Peyer's patch (tissue), 4 donors: ENCODE measurements around the gene CD101. TPM values are rescaled to one million over a fixed set of nuclear protein-coding genes. Genes with fewer than 3 reads are reported as not detected.

Source experiments
- DNase-seq, 3 donors: peaks; one replicate each; pipeline ENCODE4 v3.0.0-alpha.2; 2017 to 2019
- H3K27ac ChIP-seq, 4 donors: fragments of 200-600 bp; sonication (generic); one replicate each; pipeline ENCODE4 v1.5.1; 2016 to 2019
- H3K27me3 ChIP-seq, 2 donors: fragments of 200-600 bp; sonication (generic); one replicate each; pipeline ENCODE4 v1.5.1; 2019
- H3K36me3 ChIP-seq, 3 donors: fragments of 200-600 bp; sonication (generic); one replicate each; pipeline ENCODE4 v1.5.1; 2016 to 2019
- H3K4me1 ChIP-seq, 4 donors: fragments of 200-600 bp; sonication (generic); one replicate each; pipeline ENCODE4 v1.5.1; 2016 to 2019
- H3K4me3 ChIP-seq, 4 donors: fragments of 200-600 bp; sonication (generic); 1 replicate in 3 of 4; 2 replicates in 1 of 4; pipeline ENCODE4 v1.5.1; 2016 to 2019; ENCODE audit warnings: mild to moderate bottlenecking in 1 of 4
- H3K9me3 ChIP-seq, 4 donors: fragments of 200-600 bp; sonication (generic); one replicate each; pipeline ENCODE4 v1.5.1; 2016 to 2019; ENCODE audit warnings: mild to moderate bottlenecking in 1 of 4
- POLR2A ChIP-seq, 2 donors: fragments of 450-650 bp; IDR thresholded peaks; one replicate each; pipeline ENCODE4 v1.5.1; 2017; ENCODE audit warnings: antibody characterized with exemption in 2 of 2, mild to moderate bottlenecking in 2 of 2, moderate library complexity in 2 of 2
- total RNA-seq, 4 donors: library from RNA; depleted of rRNA; stranded (reverse); fragments of >200 nt; gene quantifications; one replicate each; pipeline ENCODE4 v1.1.0, GENCODE V29; 2016
- TF ChIP-seq, protein P1 (sequence below), 6 experiments: fragments of 450-650 bp in 4 of 6; fragments of 200-600 bp in 2 of 6; sonication (generic) in 1 of 6; IDR thresholded peaks; one replicate each; pipeline ENCODE4 v1.5.1; 2017 to 2019; ENCODE audit warnings: antibody characterized with exemption in 6 of 6, mild to moderate bottlenecking in 3 of 6, moderate library complexity in 1 of 6

Gene CD101
- total RNA-seq, 4 donors from 2014 or later, result 0.85 to 12.4 (median 3.5) TPM

DNA sequence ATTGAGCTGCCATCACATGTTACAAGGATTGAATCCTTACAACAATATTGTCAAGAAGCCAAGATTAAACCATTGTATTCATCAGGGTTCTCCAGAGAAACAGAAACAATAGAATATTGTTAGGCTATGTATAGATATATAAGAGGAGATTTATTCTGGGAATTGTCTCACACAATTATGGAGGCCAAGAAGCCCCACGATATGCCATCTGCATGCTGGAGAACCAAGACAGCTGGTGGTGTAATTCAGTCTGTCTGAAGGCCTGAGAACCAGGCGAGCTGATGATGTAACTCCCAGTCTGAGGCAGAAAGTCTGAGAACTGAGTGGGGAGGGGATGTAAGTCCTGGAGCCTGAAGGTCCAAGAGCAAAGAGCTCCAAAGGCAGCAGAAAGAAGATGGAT is 44.1 kb downstream of the CD101 start:
- no peak for DNase-seq
- no peaks in the 10 kb centered on the region for H3K4me1 ChIP-seq
- no peaks in the 10 kb centered on the region for H3K36me3 ChIP-seq
- no peak overlapping the region for H3K27ac ChIP-seq
- H3K9me3 ChIP-seq, result no peaks in the 10 kb centered on the region
- TF ChIP-seq POLR2A (IDR thresholded peaks at IDR 0.05), result no peak
- TF ChIP-seq, protein P1, sequence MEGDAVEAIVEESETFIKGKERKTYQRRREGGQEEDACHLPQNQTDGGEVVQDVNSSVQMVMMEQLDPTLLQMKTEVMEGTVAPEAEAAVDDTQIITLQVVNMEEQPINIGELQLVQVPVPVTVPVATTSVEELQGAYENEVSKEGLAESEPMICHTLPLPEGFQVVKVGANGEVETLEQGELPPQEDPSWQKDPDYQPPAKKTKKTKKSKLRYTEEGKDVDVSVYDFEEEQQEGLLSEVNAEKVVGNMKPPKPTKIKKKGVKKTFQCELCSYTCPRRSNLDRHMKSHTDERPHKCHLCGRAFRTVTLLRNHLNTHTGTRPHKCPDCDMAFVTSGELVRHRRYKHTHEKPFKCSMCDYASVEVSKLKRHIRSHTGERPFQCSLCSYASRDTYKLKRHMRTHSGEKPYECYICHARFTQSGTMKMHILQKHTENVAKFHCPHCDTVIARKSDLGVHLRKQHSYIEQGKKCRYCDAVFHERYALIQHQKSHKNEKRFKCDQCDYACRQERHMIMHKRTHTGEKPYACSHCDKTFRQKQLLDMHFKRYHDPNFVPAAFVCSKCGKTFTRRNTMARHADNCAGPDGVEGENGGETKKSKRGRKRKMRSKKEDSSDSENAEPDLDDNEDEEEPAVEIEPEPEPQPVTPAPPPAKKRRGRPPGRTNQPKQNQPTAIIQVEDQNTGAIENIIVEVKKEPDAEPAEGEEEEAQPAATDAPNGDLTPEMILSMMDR (IDR thresholded peaks at IDR 0.05), result no peak
- no peak overlapping the region for H3K4me3 ChIP-seq
- H3K27me3 ChIP-seq, result no peaks in the 10 kb centered on the region

DNA sequence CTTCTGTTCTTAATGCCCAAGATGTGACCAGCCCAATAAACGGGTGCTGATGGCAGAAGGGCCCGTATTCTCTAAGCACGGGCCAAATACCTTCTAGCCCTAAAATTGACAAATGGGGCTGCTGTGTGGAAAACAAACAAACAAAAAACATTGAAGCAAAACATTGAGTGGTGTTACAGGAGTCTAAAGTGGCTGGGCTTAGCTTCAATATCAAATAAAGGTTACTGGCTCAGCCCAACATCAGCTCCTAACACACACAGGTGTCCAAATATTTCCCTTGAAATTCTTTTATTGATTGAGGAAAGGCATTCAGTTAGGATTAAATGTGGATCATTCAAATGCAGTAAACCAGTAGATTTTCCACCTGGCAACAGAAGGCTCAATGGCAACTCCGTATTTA is 45.2 kb downstream of the CD101 start:
- H3K27me3 ChIP-seq, result no peaks in the 10 kb centered on the region
- DNase-seq, result no peak
- TF ChIP-seq POLR2A (IDR thresholded peaks at IDR 0.05), result no peak
- TF ChIP-seq, protein P1 (IDR thresholded peaks at IDR 0.05), result no peak
- no peak overlapping the region for H3K27ac ChIP-seq
- no peak overlapping the region for H3K4me3 ChIP-seq
- no peaks in the 10 kb centered on the region for H3K9me3 ChIP-seq
- H3K36me3 ChIP-seq, result no peaks in the 10 kb centered on the region
- peaks cover 0 to under 1% (median 0%) of the 10 kb centered on the region in 4 donors for H3K4me1 ChIP-seq

DNA sequence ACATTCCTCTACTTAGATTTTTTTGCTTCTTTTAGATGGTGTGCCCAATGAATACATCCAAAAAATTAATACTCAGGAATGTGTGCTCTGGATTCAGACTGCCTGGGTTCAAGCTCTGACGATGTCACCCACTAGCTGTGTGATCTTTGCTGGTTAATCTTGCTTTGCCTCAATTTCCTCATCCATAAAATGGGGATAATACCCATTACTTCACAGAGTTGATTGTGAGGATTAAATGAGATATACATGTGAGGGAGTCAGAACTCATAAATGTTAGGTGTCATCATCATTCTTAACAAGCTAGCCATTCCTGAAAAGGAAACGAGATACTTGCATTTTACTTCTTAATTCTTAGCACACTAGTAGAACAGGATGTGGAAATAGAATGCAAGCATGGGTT is 45.7 kb downstream of the CD101 start:
- no peak for TF ChIP-seq POLR2A (IDR thresholded peaks at IDR 0.05)
- TF ChIP-seq, protein P1 (IDR thresholded peaks at IDR 0.05), result no peak
- no peaks in the 10 kb centered on the region for H3K36me3 ChIP-seq
- DNase-seq, result no peak
- H3K27me3 ChIP-seq, result no peaks in the 10 kb centered on the region
- H3K4me3 ChIP-seq, result no peak overlapping the region
- H3K9me3 ChIP-seq, result no peaks in the 10 kb centered on the region
- no peak overlapping the region for H3K27ac ChIP-seq
- H3K4me1 ChIP-seq, result peaks cover 0 to 6% (median 0%) of the 10 kb centered on the region in 4 donors

DNA sequence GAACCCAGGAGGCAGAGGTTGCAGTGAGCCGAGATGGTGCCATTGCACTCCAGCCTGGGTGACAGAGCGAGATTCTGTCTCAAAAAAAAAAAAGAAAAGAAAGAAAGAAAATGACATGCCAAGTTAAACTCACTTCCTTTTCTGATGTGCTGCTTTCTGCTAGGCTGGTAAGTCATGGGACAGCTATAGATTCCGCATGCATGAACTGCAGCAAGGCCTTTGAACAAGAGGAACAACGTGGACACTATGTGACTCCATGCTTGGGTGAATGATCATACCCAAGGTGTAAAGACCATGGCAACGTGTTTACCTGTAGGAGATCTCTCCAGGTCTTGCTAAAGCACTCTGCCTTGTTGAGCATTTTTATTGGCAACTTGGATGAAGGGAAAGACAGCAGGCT is 48.3 kb downstream of the CD101 start:
- H3K4me1 ChIP-seq, result peaks cover 0 to 7% (median 0%) of the 10 kb centered on the region in 4 donors
- TF ChIP-seq POLR2A (IDR thresholded peaks at IDR 0.05), result no peak
- TF ChIP-seq, protein P1 (IDR thresholded peaks at IDR 0.05), result no peak
- peak in 1 of 3 donors; percentile 38 for DNase-seq
- H3K9me3 ChIP-seq, result no peaks in the 10 kb centered on the region
- no peak overlapping the region for H3K4me3 ChIP-seq
- no peaks in the 10 kb centered on the region for H3K36me3 ChIP-seq
- H3K27me3 ChIP-seq, result no peaks in the 10 kb centered on the region
- H3K27ac ChIP-seq, result peak overlapping the region in 2 of 4 donors; percentile 24 to 56

DNA sequence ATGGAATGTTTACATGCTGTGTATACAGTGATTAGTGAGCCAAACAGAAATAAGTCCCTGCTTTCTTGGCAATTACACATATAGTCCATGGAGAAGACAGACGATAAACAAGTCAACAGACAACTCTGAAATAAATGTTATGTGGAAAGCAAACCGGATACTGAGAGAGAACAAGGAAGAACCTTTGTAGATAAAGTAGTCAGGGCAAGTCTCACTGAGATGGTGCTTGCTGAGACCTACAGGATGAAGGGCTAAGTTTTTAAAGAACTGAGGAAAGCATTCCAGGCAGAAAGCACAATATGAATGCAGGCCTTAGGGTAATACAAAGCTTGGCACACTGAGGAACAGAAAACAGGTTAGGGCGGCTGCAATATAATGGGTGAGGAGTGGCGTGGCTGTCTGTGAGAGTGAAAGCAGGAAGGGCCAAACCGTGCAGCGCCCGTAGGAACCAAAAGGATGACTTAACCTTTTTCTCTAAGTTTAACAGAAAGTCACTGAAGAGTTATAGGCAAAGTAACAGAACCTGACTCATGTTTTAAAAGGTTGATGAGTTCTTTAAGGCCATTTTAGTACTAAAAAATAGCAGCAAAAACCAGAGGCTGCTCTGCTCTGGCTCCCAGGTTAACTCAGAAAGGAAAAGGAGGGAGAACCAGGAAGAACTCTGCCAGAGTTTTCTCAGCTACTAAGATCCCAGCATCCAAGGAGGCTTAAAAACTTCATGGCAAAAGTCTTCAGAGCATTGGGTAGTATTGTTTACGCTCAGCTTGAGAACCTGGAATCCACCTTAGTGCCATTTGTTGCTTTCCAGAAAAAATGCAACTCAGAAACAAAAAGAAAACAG is 49.9 kb downstream of the CD101 start:
- H3K9me3 ChIP-seq, result no peaks in the 10 kb centered on the region
- DNase-seq, result peak; percentile 35 to 69 (median 54)
- H3K27ac ChIP-seq, result peak overlapping the region; percentile 50 to 64 (median 56)
- H3K4me3 ChIP-seq, result peak overlapping the region in 3 of 4 donors; percentile 7 to 26 (median 21)
- no peaks in the 10 kb centered on the region for H3K27me3 ChIP-seq
- peaks cover 0 to 7% (median 0%) of the 10 kb centered on the region in 4 donors for H3K4me1 ChIP-seq
- TF ChIP-seq, protein P1 (IDR thresholded peaks at IDR 0.05), result no peak
- no peak for TF ChIP-seq POLR2A (IDR thresholded peaks at IDR 0.05)
- no peaks in the 10 kb centered on the region for H3K36me3 ChIP-seq
